Tibial nerve (tissue), 4 donors: ENCODE data around the gene RPGR. TPM values are rescaled to one million over a fixed set of nuclear protein-coding genes. Genes with fewer than 3 reads are reported as not detected.
A peak's percentile ranks its signal among the peaks of the same experiment; 100 is the strongest.

Experiments
- DNase-seq, 2 donors: peaks; one replicate each; pipeline ENCODE4 v3.0.0-alpha.2; 2019; ENCODE audit warnings: low spot score in 2 of 2
- H3K27ac ChIP-seq, 4 donors: fragments of 200-600 bp; sonication (generic) in 3 of 4; one replicate each; pipeline ENCODE4 v1.5.1; 2017 to 2019; ENCODE audit warnings: mild to moderate bottlenecking in 1 of 4
- H3K27me3 ChIP-seq, 2 donors: fragments of 200-600 bp; sonication (generic) in 1 of 2; one replicate each; pipeline versions ENCODE4 v1.5.1 to v1.6.0; 2017 to 2019
- H3K36me3 ChIP-seq, 3 donors: fragments of 200-600 bp; sonication (generic); one replicate each; pipeline ENCODE4 v1.5.1; 2018 to 2019
- H3K4me1 ChIP-seq, 4 donors: fragments of 200-600 bp; sonication (generic) in 3 of 4; one replicate each; pipeline ENCODE4 v1.5.1; 2017 to 2019
- H3K4me3 ChIP-seq, 4 donors: fragments of 200-600 bp; sonication (generic) in 3 of 4; one replicate each; pipeline ENCODE4 v1.5.1; 2017 to 2019; ENCODE audit warnings: mild to moderate bottlenecking in 1 of 4, moderate library complexity in 1 of 4
- H3K9me3 ChIP-seq, 4 donors: fragments of 200-600 bp; sonication (generic) in 3 of 4; one replicate each; pipeline ENCODE4 v1.5.1; 2017 to 2019
- EP300 ChIP-seq, 2 donors: sonication (generic); formaldehyde crosslinking; IDR thresholded peaks; one replicate each; pipeline ENCODE4 v1.6.1; 2017; ENCODE audit warnings: antibody characterized with exemption in 2 of 2, mild to moderate bottlenecking in 1 of 2
- POLR2A ChIP-seq, 2 donors: fragments of 450-650 bp; IDR thresholded peaks; one replicate each; pipeline ENCODE4 v1.6.1; 2017; ENCODE audit warnings: antibody characterized with exemption in 2 of 2, mild to moderate bottlenecking in 2 of 2, moderate library complexity in 2 of 2
- WGBS, 2 donors: methylation state at CpG; one replicate each; pipeline ENCODE4 v1.1.5; 2018; 5-methylcytosine and 5-hydroxymethylcytosine counted together
- total RNA-seq, 4 donors: library from RNA; depleted of rRNA; stranded (reverse); fragments of >200 nt; gene quantifications; one replicate each; pipeline ENCODE4 v1.1.0, GENCODE V29; 2016
- TF ChIP-seq, protein P1 (sequence below), 5 experiments: fragments of 200-600 bp in 3 of 5; fragments of 450-650 bp in 2 of 5; sonication (generic) in 3 of 5; IDR thresholded peaks; one replicate each; pipeline ENCODE4 v1.5.1; 2016 to 2019; ENCODE audit warnings: antibody characterized with exemption in 5 of 5, mild to moderate bottlenecking in 3 of 5, moderate library complexity in 2 of 5

RPGR gene
- total RNA-seq, 4 donors from 2014 or later, result 28.9 to 89.8 (median 80.0) TPM

GRCh38 chrX:38315186-38315585, 12.1 kb downstream of the RPGR start:
- DNase-seq, result no peak
- WGBS, 2 donors, result 84 to 96% methylated on average over 7 of the region's 7 CpGs
- Histone ChIP-seq H3K27me3 (no peaks in the 10 kb centered on the region), H3K36me3 (peaks cover 0 to 14% (median 0%) of the 10 kb centered on the region in 3 donors), H3K9me3 (no peaks in the 10 kb centered on the region), H3K4me1 (no peaks in the 10 kb centered on the region), H3K27ac (no peak overlapping the region), H3K4me3 (no peak overlapping the region)
- TF ChIP-seq, protein P1, sequence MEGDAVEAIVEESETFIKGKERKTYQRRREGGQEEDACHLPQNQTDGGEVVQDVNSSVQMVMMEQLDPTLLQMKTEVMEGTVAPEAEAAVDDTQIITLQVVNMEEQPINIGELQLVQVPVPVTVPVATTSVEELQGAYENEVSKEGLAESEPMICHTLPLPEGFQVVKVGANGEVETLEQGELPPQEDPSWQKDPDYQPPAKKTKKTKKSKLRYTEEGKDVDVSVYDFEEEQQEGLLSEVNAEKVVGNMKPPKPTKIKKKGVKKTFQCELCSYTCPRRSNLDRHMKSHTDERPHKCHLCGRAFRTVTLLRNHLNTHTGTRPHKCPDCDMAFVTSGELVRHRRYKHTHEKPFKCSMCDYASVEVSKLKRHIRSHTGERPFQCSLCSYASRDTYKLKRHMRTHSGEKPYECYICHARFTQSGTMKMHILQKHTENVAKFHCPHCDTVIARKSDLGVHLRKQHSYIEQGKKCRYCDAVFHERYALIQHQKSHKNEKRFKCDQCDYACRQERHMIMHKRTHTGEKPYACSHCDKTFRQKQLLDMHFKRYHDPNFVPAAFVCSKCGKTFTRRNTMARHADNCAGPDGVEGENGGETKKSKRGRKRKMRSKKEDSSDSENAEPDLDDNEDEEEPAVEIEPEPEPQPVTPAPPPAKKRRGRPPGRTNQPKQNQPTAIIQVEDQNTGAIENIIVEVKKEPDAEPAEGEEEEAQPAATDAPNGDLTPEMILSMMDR (IDR thresholded peaks at IDR 0.05), result no peak
- TF ChIP-seq EP300 (IDR thresholded peaks at IDR 0.05) (no peak), POLR2A (IDR thresholded peaks at IDR 0.05) (no peak)

DNA sequence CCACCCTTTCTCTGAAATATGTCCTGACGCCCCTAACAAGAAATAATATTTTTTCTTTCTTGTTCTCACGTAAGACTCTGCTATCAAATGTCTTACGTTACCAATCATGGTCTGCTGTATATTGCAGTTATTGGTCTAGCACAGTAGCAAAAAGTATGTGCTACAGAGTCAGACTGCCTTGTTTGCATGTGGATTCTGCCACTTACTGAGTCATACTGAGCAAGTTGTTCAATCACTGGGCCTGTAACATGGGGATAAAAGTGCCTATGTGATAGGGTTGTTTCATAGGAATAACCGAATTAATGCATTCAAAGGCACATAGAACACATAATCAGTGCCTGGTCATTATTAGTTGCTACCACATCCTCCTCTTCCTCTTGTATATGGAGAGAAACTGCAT, 14.1 kb downstream of the RPGR start:
- WGBS, 2 donors, result 84 to 95% methylated on average over 4 of the region's 4 CpGs
- Histone ChIP-seq H3K27ac (no peak overlapping the region), H3K27me3 (no peaks in the 10 kb centered on the region), H3K36me3 (peaks cover 0 to 17% (median 0%) of the 10 kb centered on the region in 3 donors), H3K4me1 (no peaks in the 10 kb centered on the region), H3K9me3 (no peaks in the 10 kb centered on the region), H3K4me3 (no peak overlapping the region)
- TF ChIP-seq POLR2A (IDR thresholded peaks at IDR 0.05) (no peak), EP300 (IDR thresholded peaks at IDR 0.05) (no peak)
- TF ChIP-seq, protein P1 (IDR thresholded peaks at IDR 0.05), result no peak
- no peak for DNase-seq

GRCh38 chrX:38312436-38312835, 14.9 kb downstream of the RPGR start:
- H3K9me3 ChIP-seq, result no peaks in the 10 kb centered on the region
- H3K4me3 ChIP-seq, result no peak overlapping the region
- DNase-seq, result no peak
- H3K27ac ChIP-seq, result no peak overlapping the region
- TF ChIP-seq EP300 (IDR thresholded peaks at IDR 0.05), result no peak
- no peak for TF ChIP-seq POLR2A (IDR thresholded peaks at IDR 0.05)
- TF ChIP-seq, protein P1 (IDR thresholded peaks at IDR 0.05), result no peak
- H3K4me1 ChIP-seq, result no peaks in the 10 kb centered on the region
- no peaks in the 10 kb centered on the region for H3K27me3 ChIP-seq
- peaks cover 0 to 17% (median 0%) of the 10 kb centered on the region in 3 donors for H3K36me3 ChIP-seq
- 87 to 98% methylated on average over 4 of the region's 4 CpGs for WGBS, 2 donors

DNA sequence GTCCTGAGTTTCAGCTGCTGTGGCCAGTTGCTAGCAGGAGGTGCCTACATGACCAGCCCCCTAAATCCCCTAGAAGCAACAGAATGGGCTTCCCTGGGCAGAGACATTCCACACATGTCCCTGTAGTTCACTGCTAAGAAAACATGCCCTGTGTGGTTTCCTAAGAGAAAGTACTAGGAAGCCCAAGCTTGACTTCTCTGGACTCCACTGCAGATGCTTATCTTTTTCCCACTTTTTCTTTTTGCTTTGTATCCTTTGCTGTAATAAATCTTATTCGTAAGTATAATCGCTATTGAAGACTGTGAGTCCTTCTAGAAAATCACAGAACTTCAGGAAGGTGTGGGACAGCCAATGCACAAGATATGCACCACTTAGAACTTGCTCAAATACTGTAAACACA, 15.6 kb downstream of the RPGR start:
- Histone ChIP-seq H3K9me3 (no peaks in the 10 kb centered on the region), H3K4me1 (no peaks in the 10 kb centered on the region), H3K27me3 (no peaks in the 10 kb centered on the region), H3K36me3 (peaks cover 0 to 17% (median 0%) of the 10 kb centered on the region in 3 donors), H3K4me3 (no peak overlapping the region), H3K27ac (no peak overlapping the region)
- DNase-seq, result no peak
- TF ChIP-seq POLR2A (IDR thresholded peaks at IDR 0.05) (no peak), EP300 (IDR thresholded peaks at IDR 0.05) (no peak)
- TF ChIP-seq, protein P1 (IDR thresholded peaks at IDR 0.05), result no peak
- 79 to 95% methylated on average over 2 of the region's 2 CpGs for WGBS, 2 donors

DNA sequence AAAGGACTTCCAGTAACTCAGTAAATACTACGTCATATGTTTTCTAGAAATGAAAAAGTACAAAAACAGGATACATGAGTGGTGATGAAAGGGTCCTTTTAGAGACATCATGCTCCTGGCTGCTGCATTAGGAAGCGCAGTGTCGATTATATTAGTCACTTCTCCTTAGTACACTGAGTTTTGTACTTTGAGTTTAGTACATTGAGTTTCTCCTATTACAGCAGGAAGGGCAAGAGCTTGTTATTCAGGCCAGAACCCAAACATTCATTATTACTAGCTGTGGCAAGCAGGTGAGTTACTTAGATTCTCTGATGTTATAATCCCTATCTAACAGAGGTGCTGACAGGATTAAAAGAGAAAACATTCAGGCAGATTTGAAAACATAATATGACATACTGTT, 21.3 kb downstream of the RPGR start:
- no peaks in the 10 kb centered on the region for H3K9me3 ChIP-seq
- peak in 1 of 2 donors; percentile 14 for TF ChIP-seq POLR2A (IDR thresholded peaks at IDR 0.05)
- TF ChIP-seq EP300 (IDR thresholded peaks at IDR 0.05), result peak; percentile 84 to 93
- TF ChIP-seq, protein P1 (IDR thresholded peaks at IDR 0.05), result no peak
- WGBS, 2 donors, result 38 to 65% methylated on average over 3 of the region's 3 CpGs
- H3K4me1 ChIP-seq, result no peaks in the 10 kb centered on the region
- H3K27ac ChIP-seq, result peak overlapping the region; percentile 37 to 83 (median 66)
- H3K36me3 ChIP-seq, result peaks cover 0 to 10% (median 0%) of the 10 kb centered on the region in 3 donors
- no peak for DNase-seq
- no peak overlapping the region for H3K4me3 ChIP-seq
- H3K27me3 ChIP-seq, result peaks cover 0 to 8% of the 10 kb centered on the region in 2 donors
